Lung (tissue), 12 donors: ENCODE results near the gene COLEC12. TPM values are rescaled to one million over a fixed set of nuclear protein-coding genes. Genes with fewer than 3 reads are reported as not detected.

ENCODE experiments used
- ATAC-seq: fragments of 200-7000 bp; cut with Tn5 transposase; one replicate; pipeline ENCODE4 v1.9.1; 2020; ENCODE audit warnings: moderate number of reproducible peaks; ENCODE audit not compliant: insufficient read depth, low FRiP score
- DNase-seq, 3 donors: peaks; one replicate each; pipeline ENCODE4 v3.0.0-alpha.2; 2013 to 2017
- H3K27ac ChIP-seq, 2 donors: one replicate each; pipeline ENCODE4 v1.5.1; 2013; ENCODE audit warnings: mild to moderate bottlenecking in 2 of 2, moderate library complexity in 2 of 2, control low read depth in 1 of 2, inconsistent platforms in 1 of 2, low read depth in 1 of 2, low read length in 1 of 2
- H3K27me3 ChIP-seq, 3 donors: one replicate each; pipeline ENCODE4 v1.5.1; 2013; ENCODE audit warnings: low read length in 2 of 3; ENCODE audit not compliant: control insufficient read depth in 3 of 3, insufficient read depth in 3 of 3
- H3K36me3 ChIP-seq, 4 donors: one replicate each; pipeline ENCODE4 v1.5.1; 2013; ENCODE audit warnings: low read length in 4 of 4, mild to moderate bottlenecking in 1 of 4, moderate library complexity in 1 of 4; ENCODE audit not compliant: control insufficient read depth in 4 of 4, insufficient read depth in 4 of 4
- H3K4me1 ChIP-seq, 5 donors: one replicate each; pipeline ENCODE4 v1.5.1; 2013; ENCODE audit warnings: low read length in 5 of 5, mild to moderate bottlenecking in 2 of 5, moderate library complexity in 1 of 5; ENCODE audit not compliant: control insufficient read depth in 5 of 5, insufficient read depth in 5 of 5
- H3K4me3 ChIP-seq: one replicate; pipeline ENCODE4 v1.5.1; 2013; ENCODE audit warnings: mild to moderate bottlenecking, control low read depth, moderate library complexity
- H3K9ac ChIP-seq, 2 donors: one replicate each; pipeline ENCODE4 v1.5.1; 2013; ENCODE audit warnings: low read length in 2 of 2, control low read depth in 1 of 2; ENCODE audit not compliant: insufficient read depth in 1 of 2
- H3K9me3 ChIP-seq, 4 donors: one replicate each; pipeline ENCODE4 v1.5.1; 2013; ENCODE audit warnings: low read length in 3 of 4, mild to moderate bottlenecking in 1 of 4, moderate library complexity in 1 of 4; ENCODE audit not compliant: control insufficient read depth in 4 of 4, insufficient read depth in 3 of 4
- WGBS, 2 donors: extraction: QIAGEN DNeasy Blood & Tissue Kit; methylation state at CpG; one replicate each; pipeline ENCODE4 v1.1.7; 2013; 5-methylcytosine and 5-hydroxymethylcytosine counted together
- polyA plus RNA-seq, 2 donors: library from polyadenylated mRNA; stranded (reverse); fragments of 200-250 nt; gene quantifications; one replicate each; pipeline ENCODE4 v1.2.1, GENCODE V29; 2013
- total RNA-seq, 2 donors: library from RNA; depleted of rRNA in 1 of 2; stranded (reverse); fragments of >200 nt in 1 of 2; gene quantifications; one replicate each; pipeline ENCODE4 v1.2.1, GENCODE V29; 2014 to 2021
- TF ChIP-seq, protein P1 (sequence below): IDR thresholded peaks from 2 replicates; pipeline ENCODE4 v1.5.1; 2012; ENCODE audit warnings: mild to moderate bottlenecking; ENCODE audit errors: control extremely low read depth, extremely low read depth
- donor health status: control.
- donor health status: control.
- donor health status: Bipolar disorder and iron deficiency.
- donor health status: healthy.
- donor health status: DM: yes; HTN: yes; CAD: no.

Gene COLEC12
- total and polyA plus RNA-seq, 4 donors, result 10.3 to 108 (median 28.1) TPM

DNA sequence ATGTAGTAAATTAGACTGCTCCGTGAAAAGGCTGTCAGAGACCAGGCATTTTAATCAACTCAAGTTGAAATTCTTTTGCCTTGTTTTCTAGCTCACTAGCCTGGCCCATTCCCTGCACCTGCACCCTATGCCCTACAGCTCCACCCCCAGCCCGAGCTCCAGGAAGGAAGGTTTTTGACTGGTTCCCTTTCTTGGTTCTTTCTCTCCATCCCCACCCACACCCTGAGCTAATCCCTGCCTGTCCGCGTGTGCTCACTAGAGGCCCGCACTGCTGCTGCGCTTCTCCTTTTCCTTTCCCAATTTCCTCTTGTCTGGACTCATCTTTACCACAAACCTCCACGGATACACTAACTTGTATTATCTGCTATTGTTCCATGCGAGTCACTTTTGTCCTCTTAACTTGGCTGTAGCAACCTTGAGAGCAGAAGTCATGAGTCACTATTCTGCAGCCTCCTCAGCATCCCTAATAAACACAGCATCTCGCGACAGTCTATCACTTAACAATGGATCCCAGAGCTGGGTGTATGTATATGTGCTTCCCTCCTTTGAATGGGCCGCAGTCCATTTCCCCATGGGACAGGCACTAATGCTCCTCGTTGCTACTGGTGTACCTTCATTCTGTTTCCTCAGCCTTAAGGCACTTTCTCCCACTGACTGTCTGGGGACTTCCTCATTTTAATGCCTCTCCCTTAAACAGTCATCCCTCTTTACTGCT, 36.5 kb downstream of the COLEC12 start:
- TF ChIP-seq, protein P1, sequence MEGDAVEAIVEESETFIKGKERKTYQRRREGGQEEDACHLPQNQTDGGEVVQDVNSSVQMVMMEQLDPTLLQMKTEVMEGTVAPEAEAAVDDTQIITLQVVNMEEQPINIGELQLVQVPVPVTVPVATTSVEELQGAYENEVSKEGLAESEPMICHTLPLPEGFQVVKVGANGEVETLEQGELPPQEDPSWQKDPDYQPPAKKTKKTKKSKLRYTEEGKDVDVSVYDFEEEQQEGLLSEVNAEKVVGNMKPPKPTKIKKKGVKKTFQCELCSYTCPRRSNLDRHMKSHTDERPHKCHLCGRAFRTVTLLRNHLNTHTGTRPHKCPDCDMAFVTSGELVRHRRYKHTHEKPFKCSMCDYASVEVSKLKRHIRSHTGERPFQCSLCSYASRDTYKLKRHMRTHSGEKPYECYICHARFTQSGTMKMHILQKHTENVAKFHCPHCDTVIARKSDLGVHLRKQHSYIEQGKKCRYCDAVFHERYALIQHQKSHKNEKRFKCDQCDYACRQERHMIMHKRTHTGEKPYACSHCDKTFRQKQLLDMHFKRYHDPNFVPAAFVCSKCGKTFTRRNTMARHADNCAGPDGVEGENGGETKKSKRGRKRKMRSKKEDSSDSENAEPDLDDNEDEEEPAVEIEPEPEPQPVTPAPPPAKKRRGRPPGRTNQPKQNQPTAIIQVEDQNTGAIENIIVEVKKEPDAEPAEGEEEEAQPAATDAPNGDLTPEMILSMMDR, result no peak
- Histone ChIP-seq H3K9me3 (peaks cover 0 to 4% (median 0%) of the 10 kb centered on the region in 4 donors), H3K9ac (no peak overlapping the region), H3K36me3 (peaks cover 0 to 6% (median 1%) of the 10 kb centered on the region in 4 donors), H3K4me3 (no peak overlapping the region), H3K27ac (no peak overlapping the region), H3K4me1 (peaks cover 0 to 35% (median 8%) of the 10 kb centered on the region in 5 donors), H3K27me3 (no peaks in the 10 kb centered on the region)
- 28 to 55% methylated on average over 12 of the region's 12 CpGs for WGBS, 2 donors
- DNase-seq (no peak), ATAC-seq (peak; percentile 74)

DNA sequence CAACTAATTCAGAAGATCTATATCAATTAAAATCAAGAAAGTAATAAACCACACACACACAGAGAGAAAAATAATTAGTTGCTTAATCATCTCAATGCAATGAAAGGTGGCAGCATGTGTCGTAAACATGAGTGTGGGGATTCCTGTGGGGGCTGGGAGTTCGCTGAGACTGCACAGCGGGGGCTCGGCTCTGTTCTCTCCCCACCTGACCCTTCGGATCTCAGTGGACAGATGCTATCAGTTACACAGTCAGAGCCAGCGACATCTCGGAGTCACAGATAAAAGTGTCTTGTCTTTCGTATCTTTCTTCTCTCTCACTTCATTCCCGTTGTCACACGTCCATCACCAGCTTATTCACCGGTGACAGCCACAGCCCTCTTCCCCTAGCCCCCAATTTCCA, 37.1 kb downstream of the COLEC12 start:
- ATAC-seq, result no peak
- TF ChIP-seq, protein P1, result no peak
- Histone ChIP-seq H3K36me3 (peaks cover 0 to 10% (median 1%) of the 10 kb centered on the region in 4 donors), H3K9me3 (peaks cover 0 to 4% (median 0%) of the 10 kb centered on the region in 4 donors), H3K9ac (no peak overlapping the region), H3K27me3 (no peaks in the 10 kb centered on the region), H3K27ac (no peak overlapping the region), H3K4me3 (no peak overlapping the region), H3K4me1 (peaks cover 0 to 39% (median 14%) of the 10 kb centered on the region in 5 donors)
- 70 to 74% methylated on average over 11 of the region's 11 CpGs for WGBS, 2 donors
- no peak for DNase-seq

DNA sequence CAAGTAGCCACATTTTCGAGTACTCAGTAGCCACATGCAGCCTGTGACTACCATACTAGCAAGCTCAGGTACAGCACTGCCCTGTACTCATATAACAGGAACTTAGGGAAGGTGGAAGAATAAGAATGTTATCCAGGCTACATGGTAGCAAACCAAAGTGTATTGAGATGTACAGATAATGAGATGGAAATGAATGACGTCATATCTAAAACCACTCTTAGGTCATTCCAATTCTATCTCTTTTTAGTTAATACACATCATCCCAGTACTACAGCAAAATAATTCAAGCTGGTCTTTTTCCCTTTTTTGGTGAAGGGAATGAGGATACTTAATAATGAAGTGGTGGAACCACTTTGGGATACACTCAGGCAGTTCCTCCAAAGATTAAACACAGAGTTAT, 38.7 kb downstream of the COLEC12 start:
- DNase-seq, result no peak
- Histone ChIP-seq H3K9me3 (peaks cover 0 to 4% (median 0%) of the 10 kb centered on the region in 4 donors), H3K27me3 (no peaks in the 10 kb centered on the region), H3K4me3 (no peak overlapping the region), H3K9ac (no peak overlapping the region), H3K27ac (no peak overlapping the region), H3K36me3 (peaks cover 0 to 10% (median 1%) of the 10 kb centered on the region in 4 donors), H3K4me1 (peaks cover 2 to 51% (median 26%) of the 10 kb centered on the region in 5 donors)
- TF ChIP-seq, protein P1, result no peak
- WGBS, 2 donors, result 48 to 66% methylated on average over 2 of the region's 2 CpGs
- no peak for ATAC-seq
